PC-9 (cell line): ENCODE results near the gene EVC2. TPM values are rescaled to one million over a fixed set of nuclear protein-coding genes. Genes with fewer than 3 reads are reported as not detected.

Experiments
- BruUV-seq: library from RNA; stranded (reverse); fragments of 400-500 nt; replicated peaks from 2 replicates; lab custom pipeline; 2021; lab: Mats Ljungman, UMichigan
- CTCF ChIA-PET: fragments of 300-600 bp; sonication (Branson Sonifier 250); formaldehyde crosslinking; loops from one replicate; lab custom pipeline; 2022; ENCODE audit warnings: antibody characterized with exemption; lab: Charles Lee
- POLR2A ChIA-PET: fragments of 300-600 bp; sonication (Branson Sonifier 250); formaldehyde crosslinking; loops from one replicate; lab custom pipeline; 2022; ENCODE audit warnings: antibody characterized with exemption; ENCODE audit not compliant: unreplicated experiment; lab: Charles Lee
- DNase-seq, 2 experiments: peaks; one replicate each; pipeline versions ENCODE4 v3.0.0 to v3.0.0-alpha.2; 2015 to 2022; ENCODE audit warnings: mixed read lengths in 1 of 2
- H2AFZ ChIP-seq: fragments of 200-600 bp; sonication (generic); 2 replicates; pipeline ENCODE4 v1.8.1; 2017; ENCODE audit warnings: antibody characterized with exemption
- H3F3A ChIP-seq: fragments of 200-600 bp; sonication (generic); 2 replicates; pipeline ENCODE4 v1.8.1; 2017; ENCODE audit warnings: antibody characterized with exemption, mild to moderate bottlenecking, low read depth; ENCODE audit not compliant: insufficient read depth
- H3K27ac ChIP-seq: fragments of 200-600 bp; sonication (generic); 2 replicates; pipeline ENCODE4 v1.6.1; 2016; ENCODE audit warnings: mixed run types
- H3K27me3 ChIP-seq: fragments of 200-600 bp; sonication (generic); 2 replicates; pipeline ENCODE4 v1.6.1; 2016; ENCODE audit warnings: low read depth, mixed run types; ENCODE audit not compliant: insufficient read depth
- H3K36me3 ChIP-seq: fragments of 200-600 bp; sonication (generic); 2 replicates; pipeline ENCODE4 v1.6.1; 2016; ENCODE audit warnings: low read depth, mixed run types
- H3K4me1 ChIP-seq: fragments of 200-600 bp; sonication (generic); replicated peaks from 2 replicates; pipeline ENCODE4 v1.6.1; 2016; ENCODE audit warnings: mixed run types; ENCODE audit not compliant: insufficient read depth
- H3K4me2 ChIP-seq: fragments of 200-600 bp; sonication (generic); 2 replicates; pipeline ENCODE4 v1.6.1; 2017; ENCODE audit warnings: mixed run types
- H3K4me3 ChIP-seq: fragments of 200-600 bp; sonication (generic); 2 replicates; pipeline ENCODE4 v1.6.1; 2016; ENCODE audit warnings: mixed run types
- H3K79me2 ChIP-seq: fragments of 200-600 bp; sonication (generic); 2 replicates; pipeline ENCODE4 v1.6.1; 2017; ENCODE audit warnings: low read depth, mixed run types
- H3K9me2 ChIP-seq: fragments of 200-600 bp; sonication (generic); 2 replicates; pipeline ENCODE4 v1.8.1; 2017; ENCODE audit warnings: mild to moderate bottlenecking; ENCODE audit not compliant: insufficient read depth
- H3K9me3 ChIP-seq: fragments of 200-600 bp; sonication (generic); 2 replicates; pipeline ENCODE4 v1.8.1; 2016; ENCODE audit warnings: low read depth; ENCODE audit not compliant: insufficient read depth
- H4K20me1 ChIP-seq: fragments of 200-600 bp; sonication (generic); 2 replicates; pipeline ENCODE4 v1.8.1; 2017; ENCODE audit not compliant: insufficient read depth
- CTCF ChIP-seq: fragments of 200-600 bp; sonication (generic); conservative IDR thresholded peaks from 2 replicates; pipeline ENCODE4 v1.6.1; 2017; ENCODE audit warnings: mixed run types, antibody characterized with exemption, mild to moderate bottlenecking, moderate library complexity
- EZH2 ChIP-seq: fragments of 200-600 bp; sonication (generic); IDR thresholded peaks from 2 replicates; pipeline ENCODE4 v1.8.0; 2017; ENCODE audit warnings: antibody characterized with exemption, low read depth
- intact Hi-C: fragments of 100-400 bp; cut with micrococcal nuclease; formaldehyde crosslinking; loops from one replicate; pipeline ENCODE4 v1.10.0; 2022; ENCODE audit not compliant: unreplicated experiment
- total RNA-seq: library from RNA; stranded (reverse); gene quantifications from 2 replicates; pipeline ENCODE4 v1.2.3, GENCODE V29; 2021

The EVC2 gene
- total RNA-seq, 1 experiment from 2014 or later: 1.4 TPM

- Histone ChIP-seq H3K79me2 (no peaks in the 10 kb centered on the region), H3K36me3 (no peaks in the 10 kb centered on the region), H3K4me1 (no peaks in the 10 kb centered on the region), H3K27me3 (no peaks in the 10 kb centered on the region), H3K9me2 (no peaks in the 10 kb centered on the region), H2AFZ (no peak overlapping the region), H3K4me3 (no peak overlapping the region), H3K4me2 (no peak overlapping the region), H4K20me1 (no peaks in the 10 kb centered on the region), H3K27ac (no peak overlapping the region), H3K9me3 (no peaks in the 10 kb centered on the region), H3F3A (no peaks in the 10 kb centered on the region)
- no peak for DNase-seq
- TF ChIP-seq EZH2 (no peak), CTCF (no peak)
- no TSS peak for BruUV-seq
- POLR2A ChIA-PET: no interaction called here
- CTCF ChIA-PET: no interaction called here
- intact Hi-C loops: no loop called here
These were observed 182.1 kb downstream of the EVC2 start for GRCh38 chr4:5526080-5526846.

- intact Hi-C loops: no loop called here
- BruUV-seq: no TSS peak
- Histone ChIP-seq H3K79me2 (no peaks in the 10 kb centered on the region), H3K9me2 (no peaks in the 10 kb centered on the region), H2AFZ (no peak overlapping the region), H3K4me1 (no peaks in the 10 kb centered on the region), H4K20me1 (no peaks in the 10 kb centered on the region), H3K36me3 (no peaks in the 10 kb centered on the region), H3F3A (no peaks in the 10 kb centered on the region), H3K27me3 (no peaks in the 10 kb centered on the region), H3K9me3 (no peaks in the 10 kb centered on the region), H3K27ac (no peak overlapping the region), H3K4me3 (no peak overlapping the region), H3K4me2 (no peak overlapping the region)
- no peak for DNase-seq
- ChIA-PET POLR2A (no interaction called here), CTCF (no interaction called here)
- no peak for TF ChIP-seq EZH2
- no peak for TF ChIP-seq CTCF
These were observed 183.7 kb downstream of the EVC2 start for GRCh38 chr4:5524446-5525299.

GRCh38 chr4:5517372-5517771 is 191.0 kb downstream of the EVC2 start:
- BruUV-seq: no TSS peak
- Histone ChIP-seq H3K27me3 (no peaks in the 10 kb centered on the region), H3K79me2 (no peaks in the 10 kb centered on the region), H2AFZ (no peak overlapping the region), H3F3A (no peaks in the 10 kb centered on the region), H3K27ac (no peak overlapping the region), H3K4me1 (no peaks in the 10 kb centered on the region), H3K4me3 (no peak overlapping the region), H3K9me2 (no peaks in the 10 kb centered on the region), H4K20me1 (no peaks in the 10 kb centered on the region), H3K4me2 (no peak overlapping the region), H3K36me3 (no peaks in the 10 kb centered on the region), H3K9me3 (no peaks in the 10 kb centered on the region)
- CTCF ChIA-PET: no interaction called here
- POLR2A ChIA-PET: no interaction called here
- DNase-seq: no peak
- TF ChIP-seq CTCF: no peak
- TF ChIP-seq EZH2: no peak
- intact Hi-C loops: no loop called here
